Smooth muscle cell (in vitro differentiated cells): ENCODE results near the gene NSD2. TPM values are rescaled to one million over a fixed set of nuclear protein-coding genes. Genes with fewer than 3 reads are reported as not detected.

Source experiments
- DNase-seq: peaks from one replicate; lab custom pipeline; 2025; ENCODE audit not compliant: unreplicated experiment; lab: John Stamatoyannopoulos, UW
- H2AFZ ChIP-seq: fragments of 200-600 bp; sonication (generic); 2 replicates; pipeline ENCODE4 v1.6.0; 2016; ENCODE audit warnings: antibody characterized with exemption, low read depth, mild to moderate bottlenecking
- H3F3A ChIP-seq: fragments of 200-600 bp; sonication (generic); 2 replicates; pipeline ENCODE4 v1.6.0; 2017; ENCODE audit warnings: antibody characterized with exemption, low read depth
- H3K27ac ChIP-seq: fragments of 200-600 bp; sonication (generic); 2 replicates; pipeline ENCODE4 v1.5.1; 2016; ENCODE audit warnings: low read depth, mild to moderate bottlenecking
- H3K27me3 ChIP-seq: fragments of 200-600 bp; sonication (generic); 2 replicates; pipeline ENCODE4 v1.6.1; 2016; ENCODE audit warnings: low read depth, mild to moderate bottlenecking
- H3K36me3 ChIP-seq: fragments of 200-600 bp; sonication (generic); 2 replicates; pipeline ENCODE4 v1.5.1; 2016; ENCODE audit warnings: low read depth
- H3K4me1 ChIP-seq: fragments of 200-600 bp; sonication (generic); 2 replicates; pipeline ENCODE4 v1.5.1; 2016; ENCODE audit warnings: low read depth
- H3K4me2 ChIP-seq: fragments of 200-600 bp; sonication (generic); 2 replicates; pipeline ENCODE4 v1.6.0; 2016; ENCODE audit warnings: mild to moderate bottlenecking
- H3K4me3 ChIP-seq: fragments of 200-600 bp; sonication (generic); 2 replicates; pipeline ENCODE4 v1.5.1; 2016; ENCODE audit warnings: mild to moderate bottlenecking
- H3K79me2 ChIP-seq: fragments of 200-600 bp; sonication (generic); 2 replicates; pipeline ENCODE4 v1.6.0; 2016; ENCODE audit warnings: low read depth, mild to moderate bottlenecking
- H3K9ac ChIP-seq: fragments of 200-600 bp; sonication (generic); 2 replicates; pipeline ENCODE4 v1.6.0; 2016; ENCODE audit warnings: low read depth
- H3K9me3 ChIP-seq: fragments of 200-600 bp; sonication (generic); replicated peaks from 2 replicates; pipeline ENCODE4 v1.5.1; 2016; ENCODE audit warnings: low read depth
- H4K20me1 ChIP-seq: fragments of 200-600 bp; sonication (generic); 2 replicates; pipeline ENCODE4 v1.6.0; 2016; ENCODE audit warnings: low read depth
- WGBS: methylation state at CpG from one replicate; pipeline ENCODE4 v1.1.7; 2016; ENCODE audit warnings: low lambda C conversion rate; 5-methylcytosine and 5-hydroxymethylcytosine counted together
- polyA plus RNA-seq: library from polyadenylated mRNA; unstranded; fragments of >200 nt; fragmentation: Nextera tagmentation; extraction: Ambion mirVana; gene quantifications from 2 replicates; pipeline ENCODE4 v1.2.1, GENCODE V29; 2016
- total RNA-seq: library from RNA; depleted of rRNA; stranded (reverse); fragments of >200 nt; gene quantifications from 2 replicates; pipeline ENCODE4 v1.2.3, GENCODE V29; 2014
- TF ChIP-seq, protein P1 (sequence below): fragments of 200-600 bp; sonication (generic); IDR thresholded peaks from 2 replicates; pipeline ENCODE4 v1.5.1; 2017; ENCODE audit warnings: borderline replicate concordance, mild to moderate bottlenecking, antibody characterized with exemption; ENCODE audit not compliant: insufficient read depth, poor library complexity, severe bottlenecking

The NSD2 gene
- total and polyA plus RNA-seq, 2 experiments from 2014 or later, result 13.0 to 15.0 TPM

GRCh38 chr4:1968686-1969295, 97.6 kb downstream of the NSD2 start:
- Histone ChIP-seq H3K9me3 (no peaks in the 10 kb centered on the region), H3K4me1 (no peaks in the 10 kb centered on the region), H4K20me1 (no peaks in the 10 kb centered on the region), H3K27me3 (no peaks in the 10 kb centered on the region), H3K4me3 (no peak overlapping the region), H3K4me2 (no peak overlapping the region), H3K36me3 (no peaks in the 10 kb centered on the region), H3K27ac (no peak overlapping the region), H3K79me2 (no peaks in the 10 kb centered on the region), H3F3A (no peaks in the 10 kb centered on the region), H2AFZ (no peak overlapping the region), H3K9ac (no peak overlapping the region)
- 98% methylated on average over 7 of the region's 7 CpGs for WGBS
- TF ChIP-seq, protein P1, sequence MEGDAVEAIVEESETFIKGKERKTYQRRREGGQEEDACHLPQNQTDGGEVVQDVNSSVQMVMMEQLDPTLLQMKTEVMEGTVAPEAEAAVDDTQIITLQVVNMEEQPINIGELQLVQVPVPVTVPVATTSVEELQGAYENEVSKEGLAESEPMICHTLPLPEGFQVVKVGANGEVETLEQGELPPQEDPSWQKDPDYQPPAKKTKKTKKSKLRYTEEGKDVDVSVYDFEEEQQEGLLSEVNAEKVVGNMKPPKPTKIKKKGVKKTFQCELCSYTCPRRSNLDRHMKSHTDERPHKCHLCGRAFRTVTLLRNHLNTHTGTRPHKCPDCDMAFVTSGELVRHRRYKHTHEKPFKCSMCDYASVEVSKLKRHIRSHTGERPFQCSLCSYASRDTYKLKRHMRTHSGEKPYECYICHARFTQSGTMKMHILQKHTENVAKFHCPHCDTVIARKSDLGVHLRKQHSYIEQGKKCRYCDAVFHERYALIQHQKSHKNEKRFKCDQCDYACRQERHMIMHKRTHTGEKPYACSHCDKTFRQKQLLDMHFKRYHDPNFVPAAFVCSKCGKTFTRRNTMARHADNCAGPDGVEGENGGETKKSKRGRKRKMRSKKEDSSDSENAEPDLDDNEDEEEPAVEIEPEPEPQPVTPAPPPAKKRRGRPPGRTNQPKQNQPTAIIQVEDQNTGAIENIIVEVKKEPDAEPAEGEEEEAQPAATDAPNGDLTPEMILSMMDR, result no peak
- no peak for DNase-seq

GRCh38 chr4:1969928-1970723, 98.9 kb downstream of the NSD2 start:
- 87% methylated on average over 17 of the region's 17 CpGs for WGBS
- no peaks in the 10 kb centered on the region for H3K4me1 ChIP-seq
- H3K36me3 ChIP-seq, result no peaks in the 10 kb centered on the region
- no peak overlapping the region for H3K9ac ChIP-seq
- H3K79me2 ChIP-seq, result no peaks in the 10 kb centered on the region
- H3K9me3 ChIP-seq, result no peaks in the 10 kb centered on the region
- H2AFZ ChIP-seq, result no peak overlapping the region
- no peak for DNase-seq
- no peak overlapping the region for H3K4me3 ChIP-seq
- H3K27ac ChIP-seq, result no peak overlapping the region
- TF ChIP-seq, protein P1, result no peak
- H3K27me3 ChIP-seq, result no peaks in the 10 kb centered on the region
- no peaks in the 10 kb centered on the region for H4K20me1 ChIP-seq
- H3K4me2 ChIP-seq, result no peak overlapping the region
- no peaks in the 10 kb centered on the region for H3F3A ChIP-seq

GRCh38 chr4:1970926-1971325, 99.7 kb downstream of the NSD2 start:
- no peak overlapping the region for H3K9ac ChIP-seq
- DNase-seq, result no peak
- no peak overlapping the region for H3K27ac ChIP-seq
- H3K4me3 ChIP-seq, result no peak overlapping the region
- H3K36me3 ChIP-seq, result no peaks in the 10 kb centered on the region
- H3K4me2 ChIP-seq, result no peak overlapping the region
- WGBS, result 98% methylated on average over 6 of the region's 6 CpGs
- no peaks in the 10 kb centered on the region for H3K79me2 ChIP-seq
- no peaks in the 10 kb centered on the region for H3K27me3 ChIP-seq
- no peaks in the 10 kb centered on the region for H4K20me1 ChIP-seq
- no peaks in the 10 kb centered on the region for H3K9me3 ChIP-seq
- no peaks in the 10 kb centered on the region for H3K4me1 ChIP-seq
- TF ChIP-seq, protein P1, result no peak
- no peak overlapping the region for H2AFZ ChIP-seq
- H3F3A ChIP-seq, result no peaks in the 10 kb centered on the region
